CD8-positive, alpha-beta memory T cell (primary cell): ENCODE measurements around the gene PARP15. TPM values are rescaled to one million over a fixed set of nuclear protein-coding genes. Genes with fewer than 3 reads are reported as not detected.
"Not testable (repeated sequence)": the region's sequence is repeated elsewhere in the genome, so short reads cannot be mapped to it uniquely, and the experiment has no call there.

Source experiments
- CTCF ChIA-PET: fragments of 350-600 bp; sonication (Branson Sonifier 250); formaldehyde crosslinking; loops from one replicate; lab custom pipeline; 2021; ENCODE audit warnings: antibody characterized with exemption; lab: Charles Lee
- POLR2A ChIA-PET: fragments of 350-600 bp; sonication (Branson Sonifier 250); formaldehyde crosslinking; loops from one replicate; lab custom pipeline; 2021; ENCODE audit warnings: antibody characterized with exemption; lab: Charles Lee
- DNase-seq, 5 donors: peaks; one replicate each; pipeline versions ENCODE4 v3.0.0 to v3.0.0-alpha.2; 2020 to 2022; ENCODE audit warnings: mixed read lengths in 1 of 5
- H3K27ac ChIP-seq: one replicate; pipeline ENCODE4 v1.7.0; 2013; ENCODE audit warnings: low read depth, mild to moderate bottlenecking, low read length, moderate library complexity
- H3K27me3 ChIP-seq: 2 replicates; pipeline ENCODE4 v1.7.0; 2013; ENCODE audit warnings: low read length, mild to moderate bottlenecking; ENCODE audit not compliant: insufficient read depth, poor library complexity, severe bottlenecking
- H3K36me3 ChIP-seq: 2 replicates; pipeline ENCODE4 v1.7.0; 2013; ENCODE audit warnings: mild to moderate bottlenecking, low read length, moderate library complexity; ENCODE audit not compliant: insufficient read depth
- H3K4me1 ChIP-seq: 2 replicates; pipeline ENCODE4 v1.7.0; 2013; ENCODE audit warnings: mild to moderate bottlenecking, low read length, moderate library complexity; ENCODE audit not compliant: insufficient read depth
- H3K4me3 ChIP-seq: 2 replicates; pipeline ENCODE4 v1.7.0; 2013; ENCODE audit warnings: mild to moderate bottlenecking, low read length
- H3K9me3 ChIP-seq: 2 replicates; pipeline ENCODE4 v1.7.0; 2013; ENCODE audit warnings: mild to moderate bottlenecking, low read length
- H3K27ac Mint-ChIP-seq, 8 donors: one replicate each; pipeline ENCODE4 v1.8.0; 2020 to 2021; ENCODE audit warnings: mixed read lengths in 8 of 8, mild to moderate bottlenecking in 6 of 8, inconsistent platforms in 3 of 8, moderate library complexity in 3 of 8
- H3K27me3 Mint-ChIP-seq, 2 donors: one replicate each; pipeline ENCODE4 v1.8.0; 2020 to 2021; ENCODE audit warnings: mixed read lengths in 2 of 2, mild to moderate bottlenecking in 1 of 2, moderate library complexity in 1 of 2
- H3K36me3 Mint-ChIP-seq, 3 donors: one replicate each; pipeline ENCODE4 v1.8.0; 2020 to 2021; ENCODE audit warnings: mixed read lengths in 3 of 3, inconsistent platforms in 1 of 3, mild to moderate bottlenecking in 1 of 3
- H3K4me1 Mint-ChIP-seq, 3 donors: one replicate each; pipeline ENCODE4 v1.8.0; 2020 to 2021; ENCODE audit warnings: mixed read lengths in 3 of 3, inconsistent platforms in 1 of 3, mild to moderate bottlenecking in 1 of 3
- H3K4me3 Mint-ChIP-seq, 7 donors: one replicate each; pipeline ENCODE4 v1.8.0; 2020 to 2021; ENCODE audit warnings: mixed read lengths in 7 of 7, mild to moderate bottlenecking in 6 of 7, moderate library complexity in 4 of 7, inconsistent platforms in 2 of 7
- H3K9me3 Mint-ChIP-seq, 5 donors: one replicate each; pipeline ENCODE4 v1.8.0; 2020 to 2022; ENCODE audit warnings: mixed read lengths in 5 of 5, mild to moderate bottlenecking in 3 of 5, moderate library complexity in 2 of 5, inconsistent platforms in 1 of 5
- polyA plus RNA-seq: library from polyadenylated mRNA; unstranded; fragments of 300-500 nt; fragmentation: Illumina TruSeq; gene quantifications from one replicate; pipeline ENCODE4 v1.2.3, GENCODE V29; 2021
- total RNA-seq, 2 experiments: library from RNA; stranded (reverse); gene quantifications; one replicate each; pipeline ENCODE4 v1.2.3, GENCODE V29; 2021

Gene PARP15
- total and polyA plus RNA-seq, 3 experiments from 2014 or later = 8.5 to 13.9 (median 12.7) TPM

- peaks cover 13 to 58% (median 24%) of the 10 kb centered on the region in 3 donors for H3K36me3 Mint-ChIP-seq
- ChIA-PET POLR2A (no interaction called here), CTCF (interaction anchor here (1.0 to 10.7 kb wide), 2 partner anchors 10 to 119 kb away, joined by 3 to 137 read pairs; partner anchors contain the start of gene PARP14)
Measured at GRCh38 chr3:122559906-122560305, 17.5 kb upstream of the PARP15 start.

GRCh38 chr3:122560680-122561079 lies 16.8 kb upstream of the PARP15 start:
- Mint-ChIP-seq H3K4me3 (peak overlapping the region in 4 of 7 donors; percentile 38 to 85 (median 51)), H3K36me3 (peaks cover 8 to 54% (median 18%) of the 10 kb centered on the region in 3 donors), H3K27me3 (no peaks in the 10 kb centered on the region), H3K27ac (peak overlapping the region; percentile 22 to 88 (median 70)), H3K9me3 (no peaks in the 10 kb centered on the region), H3K4me1 (peaks cover 45 to 51% (median 50%) of the 10 kb centered on the region in 3 donors)
- ChIA-PET CTCF (interaction anchor here (0.8 to 10.7 kb wide), 2 partner anchors 50 to 118 kb away, joined by 4 to 137 read pairs; partner anchors contain the start of gene PARP14), POLR2A (no interaction called here)
- peak; percentile 10 to 60 (median 48) for DNase-seq
- H3K4me1 ChIP-seq = peaks cover 38% of the 10 kb centered on the region
- no peaks in the 10 kb centered on the region for H3K27me3 ChIP-seq
- H3K36me3 ChIP-seq = peaks cover 34% of the 10 kb centered on the region
- no peak overlapping the region for H3K4me3 ChIP-seq
- no peak overlapping the region for H3K27ac ChIP-seq
- no peaks in the 10 kb centered on the region for H3K9me3 ChIP-seq

More at GRCh38 chr3:122559906-122560305, 17.5 kb upstream of the PARP15 start:
- Mint-ChIP-seq H3K9me3 (no peaks in the 10 kb centered on the region), H3K27ac (peak overlapping the region in 3 of 8 donors; percentile 28 to 69 (median 66)), H3K4me1 (peaks cover 44 to 52% (median 51%) of the 10 kb centered on the region in 3 donors), H3K4me3 (peak overlapping the region in 1 of 7 donors; percentile 26), H3K27me3 (no peaks in the 10 kb centered on the region)
- H3K36me3 ChIP-seq = peaks cover 40% of the 10 kb centered on the region
- H3K9me3 ChIP-seq = no peaks in the 10 kb centered on the region
- H3K4me3 ChIP-seq = no peak overlapping the region
- peaks cover 31% of the 10 kb centered on the region for H3K4me1 ChIP-seq
- no peak for DNase-seq
- H3K27ac ChIP-seq = no peak overlapping the region
- no peaks in the 10 kb centered on the region for H3K27me3 ChIP-seq

- CTCF ChIA-PET = interaction anchor here (1.2 to 10.7 kb wide), 2 partner anchors 16 to 116 kb away, joined by 3 to 137 read pairs; partner anchors contain the start of gene PARP14
Measured at GRCh38 chr3:122562923-122563716, 14.3 kb upstream of the PARP15 start.

GRCh38 chr3:122563717-122564025 lies 13.8 kb upstream of the PARP15 start:
- Mint-ChIP-seq H3K27ac (peak overlapping the region; percentile 88 to 99 (median 94)), H3K36me3 (peaks cover 4 to 52% (median 24%) of the 10 kb centered on the region in 3 donors), H3K27me3 (no peaks in the 10 kb centered on the region), H3K4me1 (peaks cover 63 to 78% (median 77%) of the 10 kb centered on the region in 3 donors), H3K4me3 (peak overlapping the region; percentile 91 to 96 (median 94)), H3K9me3 (no peaks in the 10 kb centered on the region)
- ChIA-PET CTCF (interaction anchor here (0.8 to 10.7 kb wide), 5 partner anchors 10 to 230 kb away, joined by 3 to 137 read pairs (median 3); partner anchors contain the start of genes HSPBAP1 and PARP14), POLR2A (interaction anchor here (0.6 to 4.3 kb wide), 6 partner anchors 10 to 180 kb away, joined by 4 to 39 read pairs (median 8); partner anchors contain the start of genes FAM162A, KPNA1, MIX23 and PARP14)
- peak overlapping the region; percentile 86 for H3K27ac ChIP-seq
- peaks cover 58% of the 10 kb centered on the region for H3K4me1 ChIP-seq
- DNase-seq = no peak
- peaks cover 15% of the 10 kb centered on the region for H3K36me3 ChIP-seq
- no peaks in the 10 kb centered on the region for H3K27me3 ChIP-seq
- peak overlapping the region; percentile 86 for H3K4me3 ChIP-seq
- H3K9me3 ChIP-seq = no peaks in the 10 kb centered on the region

More at GRCh38 chr3:122562923-122563716, 14.3 kb upstream of the PARP15 start:
- Histone ChIP-seq H3K27ac (peak overlapping the region; percentile 86), H3K4me1 (peaks cover 54% of the 10 kb centered on the region), H3K9me3 (no peaks in the 10 kb centered on the region), H3K36me3 (peaks cover 17% of the 10 kb centered on the region), H3K4me3 (peak overlapping the region; percentile 86), H3K27me3 (no peaks in the 10 kb centered on the region)
- Mint-ChIP-seq H3K4me3 (peak overlapping the region; percentile 91 to 96 (median 94)), H3K4me1 (peaks cover 59 to 73% (median 72%) of the 10 kb centered on the region in 3 donors), H3K9me3 (no peaks in the 10 kb centered on the region), H3K36me3 (peaks cover 5 to 50% (median 20%) of the 10 kb centered on the region in 3 donors), H3K27me3 (no peaks in the 10 kb centered on the region), H3K27ac (peak overlapping the region; percentile 88 to 99 (median 94))
- DNase-seq = no peak
- POLR2A ChIA-PET = interaction anchor here (3.1 to 4.3 kb wide), 2 partner anchors 15 to 117 kb away, joined by 21 to 39 read pairs; partner anchors contain the start of genes PARP14 and PARP15

- ChIA-PET CTCF (interaction anchor here (0.8 to 10.7 kb wide), 9 partner anchors 10 to 229 kb away, joined by 3 to 137 read pairs (median 3); partner anchors contain the start of genes HSPBAP1 and PARP14), POLR2A (interaction anchor here (0.6 to 4.3 kb wide), 8 partner anchors 10 to 180 kb away, joined by 3 to 39 read pairs (median 6); partner anchors contain the start of genes FAM162A, KPNA1, MIX23 and PARP14)
- Mint-ChIP-seq H3K4me3 (peak within 1 kb of the TSS; percentile 91 to 96 (median 94)), H3K27ac (peak within 1 kb of the TSS; percentile 88 to 99 (median 95)), H3K9me3 (no peaks in the 10 kb centered on the region), H3K27me3 (no peaks in the 10 kb centered on the region), H3K4me1 (peaks cover 70 to 85% (median 83%) of the 10 kb centered on the region in 3 donors), H3K36me3 (peaks cover 4 to 53% (median 27%) of the 10 kb centered on the region in 3 donors)
- Histone ChIP-seq H3K36me3 (peaks cover 8% of the 10 kb centered on the region), H3K9me3 (no peaks in the 10 kb centered on the region), H3K27ac (peak within 1 kb of the TSS; percentile 86), H3K4me1 (peaks cover 65% of the 10 kb centered on the region), H3K4me3 (peak within 1 kb of the TSS; percentile 86), H3K27me3 (no peaks in the 10 kb centered on the region)
- DNase-seq = peak; percentile 73 to 86 (median 80)
Measured at GRCh38 chr3:122564155-122564912, 13.1 kb upstream of the PARP15 start, which contains the start of the genes DTX3L and PARP9. Gene DTX3L, plus strand, starts transcription at chr3:122564338. Its CDS starts 89 bp downstream, at chr3:122564427. Gene PARP9, minus strand, starts transcription at chr3:122564300. Its CDS starts 4,680 bp downstream, at chr3:122559620.

- H3K36me3 ChIP-seq = peaks cover 12% of the 10 kb centered on the region
- H3K27me3 Mint-ChIP-seq, DNase-seq, H3K9me3 Mint-ChIP-seq, CTCF ChIA-PET, H3K9me3 ChIP-seq, H3K27me3 ChIP-seq, H3K27ac ChIP-seq, H3K4me3 ChIP-seq: not testable (repeated sequence)
- POLR2A ChIA-PET = interaction anchor here (0.8 to 1.4 kb wide), 2 partner anchors 8 to 9 kb away, joined by 4 to 7 read pairs; partner anchors contain the start of gene PARP15
- H3K27ac Mint-ChIP-seq = peak overlapping the region; percentile 30 to 88 (median 78)
- peak overlapping the region in 1 of 7 donors; percentile 39 for H3K4me3 Mint-ChIP-seq
- peaks cover 10 to 78% (median 36%) of the 10 kb centered on the region in 3 donors for H3K36me3 Mint-ChIP-seq
- peaks cover 64 to 73% (median 73%) of the 10 kb centered on the region in 3 donors for H3K4me1 Mint-ChIP-seq
- peaks cover 56% of the 10 kb centered on the region for H3K4me1 ChIP-seq
Measured at GRCh38 chr3:122568131-122568530, 9.3 kb upstream of the PARP15 start.

- no peaks in the 10 kb centered on the region for H3K27me3 Mint-ChIP-seq
- H3K4me1 ChIP-seq = peaks cover 56% of the 10 kb centered on the region
- H3K9me3 ChIP-seq = no peaks in the 10 kb centered on the region
- H3K27ac Mint-ChIP-seq = peak overlapping the region in 7 of 8 donors; percentile 28 to 85 (median 73)
- no peak for DNase-seq
- H3K4me3 Mint-ChIP-seq = peak overlapping the region in 1 of 7 donors; percentile 39
- no peak overlapping the region for H3K27ac ChIP-seq
- peaks cover 64 to 73% (median 73%) of the 10 kb centered on the region in 3 donors for H3K4me1 Mint-ChIP-seq
- H3K27me3 ChIP-seq = no peaks in the 10 kb centered on the region
- peaks cover 10 to 78% (median 36%) of the 10 kb centered on the region in 3 donors for H3K36me3 Mint-ChIP-seq
- H3K9me3 Mint-ChIP-seq = no peaks in the 10 kb centered on the region
- ChIA-PET CTCF (no interaction called here), POLR2A (interaction anchor here (1.4 kb wide), 1 partner anchor 9 kb away, joined by 4 read pairs; the partner anchor contains the start of gene PARP15)
- no peak overlapping the region for H3K4me3 ChIP-seq
- H3K36me3 ChIP-seq = peaks cover 12% of the 10 kb centered on the region
Measured at GRCh38 chr3:122568755-122569154, 8.7 kb upstream of the PARP15 start.
